GM21825 (cell line): ENCODE data around the gene SESTD1.
A peak's percentile ranks its signal among the peaks of the same experiment; 100 is the strongest.

ENCODE experiments used
- ATAC-seq: cut with Tn5 transposase; IDR thresholded peaks from one replicate; pipeline ENCODE4 v1.9.1; 2021; ENCODE audit warnings: mild to moderate bottlenecking, moderate library complexity; ENCODE audit not compliant: unreplicated experiment

Gene SESTD1

DNA sequence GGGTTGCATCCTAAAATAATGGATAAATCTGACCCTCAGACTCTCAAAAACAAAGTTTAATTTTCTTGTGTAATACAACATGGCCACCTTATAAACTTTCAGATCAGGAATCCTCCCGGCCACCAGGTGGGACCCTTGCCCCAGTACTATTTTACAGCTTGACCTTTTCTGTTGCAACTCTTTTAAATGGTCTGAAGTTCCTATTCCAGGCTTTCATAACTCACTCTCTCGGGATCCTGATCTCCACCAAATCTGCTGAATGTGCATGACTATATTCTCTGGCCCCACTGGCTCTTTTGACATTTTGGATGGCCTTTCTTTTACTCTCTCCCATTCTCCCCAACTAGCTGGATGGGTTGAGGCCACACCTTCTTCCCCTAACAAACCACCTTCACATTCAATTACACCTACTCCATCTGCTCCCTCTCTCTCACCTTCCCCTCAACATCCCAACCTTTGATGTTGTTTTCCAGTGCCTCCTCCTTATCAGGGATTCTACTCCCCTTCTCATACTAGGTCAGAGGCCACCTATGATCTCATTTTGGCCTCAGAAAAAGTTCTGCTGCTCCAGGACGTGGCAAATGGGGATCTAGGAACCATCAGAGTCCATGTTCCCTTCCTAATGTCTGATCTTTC, 70.8 kb downstream of the SESTD1 start:
- ATAC-seq = no peak

DNA sequence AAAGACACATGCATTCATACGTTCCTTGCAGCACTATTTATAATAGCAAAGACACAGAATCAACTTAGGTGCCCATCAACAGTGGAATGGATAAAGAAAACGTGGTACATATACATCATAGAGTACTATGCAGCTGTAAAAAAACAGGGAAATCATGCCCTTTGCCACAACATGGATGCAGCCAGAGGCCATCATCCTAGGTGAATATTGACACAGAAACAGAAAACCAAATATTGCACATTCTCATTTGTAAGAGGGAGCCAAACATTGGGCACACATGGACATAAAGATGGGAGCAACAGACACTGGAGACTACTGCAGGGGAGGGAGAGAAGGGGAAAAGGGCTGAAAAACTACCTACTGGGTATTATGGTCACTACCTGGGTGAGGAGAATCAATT, 73.5 kb downstream of the SESTD1 start:
- no peak for ATAC-seq

DNA sequence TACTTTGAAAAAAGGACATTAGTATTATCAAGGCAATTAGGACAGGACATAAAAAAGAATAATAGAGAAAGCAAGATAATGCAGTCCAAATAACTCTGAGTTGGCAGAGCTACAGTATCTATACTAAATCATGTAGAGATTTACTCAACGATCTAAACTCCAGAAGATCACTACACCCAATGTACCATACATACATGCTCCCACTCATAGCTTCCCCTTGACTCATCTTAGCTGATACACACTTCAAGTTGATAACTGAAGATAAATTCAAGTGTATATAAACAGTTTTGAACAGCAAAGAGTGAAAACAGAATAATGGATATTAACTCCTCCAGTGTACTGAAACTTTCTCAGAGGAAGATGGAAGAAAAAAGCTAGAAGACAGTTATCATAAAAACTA, 78.5 kb downstream of the SESTD1 start:
- no peak for ATAC-seq

DNA sequence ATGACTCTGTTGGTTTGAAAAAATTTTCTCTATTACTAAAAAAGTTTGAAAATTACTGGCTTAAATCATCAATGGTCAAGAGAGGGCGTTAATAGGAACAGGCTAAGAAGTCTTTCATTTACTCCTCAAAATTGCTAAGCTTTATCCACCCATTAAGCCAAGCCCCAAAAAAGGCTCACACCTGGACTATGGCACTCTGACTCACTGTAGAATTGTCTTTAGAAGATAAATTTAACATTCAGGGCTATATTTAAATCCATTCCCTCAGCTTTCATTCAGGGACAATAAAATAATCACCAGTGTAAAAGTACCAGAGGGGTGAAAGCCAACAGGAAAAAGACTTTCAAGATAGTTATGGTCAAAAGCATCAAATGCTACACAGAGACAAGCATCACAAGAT, 80.0 kb downstream of the SESTD1 start:
- no peak for ATAC-seq

DNA sequence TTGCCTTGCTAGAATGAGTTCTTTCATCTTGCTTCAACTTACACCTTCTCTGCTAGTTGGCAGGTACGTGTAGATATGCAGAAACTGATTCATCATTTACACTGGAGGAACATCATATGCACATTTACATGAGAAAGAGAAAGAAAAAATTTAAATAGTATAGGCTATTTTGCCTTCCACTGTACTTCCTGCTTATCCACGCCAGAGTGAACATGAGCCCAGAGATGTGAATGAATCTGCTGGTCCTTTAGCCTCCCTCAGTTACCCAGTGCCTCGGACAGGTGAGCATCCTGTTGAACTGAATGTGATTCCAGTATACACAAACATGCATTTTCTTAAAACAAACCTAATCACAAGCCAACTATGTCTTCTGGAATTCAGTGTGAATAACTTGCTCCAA, 83.6 kb downstream of the SESTD1 start:
- ATAC-seq = peak; percentile 78

DNA sequence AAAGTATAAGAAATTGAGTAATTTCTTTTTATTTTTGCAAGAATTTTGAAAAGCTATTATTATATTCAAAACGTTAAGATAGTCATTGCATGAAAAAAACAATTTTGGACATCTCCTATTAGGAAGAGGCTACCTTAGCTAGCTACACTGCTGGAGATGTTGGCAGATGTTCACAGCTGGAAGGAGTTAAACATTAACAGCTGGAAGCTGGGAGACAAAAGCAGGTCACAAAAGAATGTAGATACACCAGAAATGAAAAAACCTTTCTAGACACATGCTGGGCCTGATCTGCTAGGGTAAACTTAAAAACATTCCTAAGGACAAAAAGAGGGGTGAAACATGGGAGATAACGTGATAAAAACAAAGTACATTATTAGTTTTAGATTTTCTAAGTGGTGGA, 84.4 kb downstream of the SESTD1 start:
- no peak for ATAC-seq

DNA sequence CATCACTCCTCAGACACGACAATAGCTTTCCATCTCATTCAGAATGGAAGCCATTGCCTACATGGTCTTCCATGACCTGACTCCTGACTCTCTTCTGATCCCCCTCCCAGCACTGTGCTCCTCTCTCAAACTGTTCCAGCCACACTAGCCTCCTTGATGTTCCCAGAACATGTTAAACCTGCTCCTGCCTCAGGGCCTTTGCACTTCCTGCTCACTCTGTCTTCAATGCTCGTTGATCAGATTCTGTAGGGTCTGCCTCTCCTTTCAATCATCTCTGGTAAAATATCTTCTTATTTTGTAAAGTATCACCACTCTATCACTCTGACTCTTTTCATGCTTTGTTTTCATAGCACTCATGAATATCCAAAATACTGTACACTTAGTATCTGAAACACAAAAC, 84.9 kb downstream of the SESTD1 start:
- ATAC-seq = no peak

DNA sequence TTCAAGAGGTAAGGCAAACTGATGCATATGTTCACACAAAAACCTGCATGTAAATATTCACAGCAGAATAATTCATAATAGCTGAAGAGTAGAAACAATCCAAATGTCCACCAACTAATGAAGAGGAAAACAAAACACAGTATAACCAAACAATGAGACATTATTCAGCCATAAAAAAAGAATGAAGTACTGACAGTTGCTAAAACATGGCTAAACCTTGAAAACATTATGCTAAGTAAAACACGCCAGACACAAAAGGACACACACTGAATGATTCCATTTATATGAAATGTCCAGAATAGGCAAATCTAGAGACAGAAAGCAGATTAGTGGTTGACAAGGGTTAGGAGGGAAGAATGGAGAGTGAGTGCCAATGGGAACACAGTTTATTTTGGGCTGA, 86.9 kb downstream of the SESTD1 start:
- ATAC-seq = no peak

DNA sequence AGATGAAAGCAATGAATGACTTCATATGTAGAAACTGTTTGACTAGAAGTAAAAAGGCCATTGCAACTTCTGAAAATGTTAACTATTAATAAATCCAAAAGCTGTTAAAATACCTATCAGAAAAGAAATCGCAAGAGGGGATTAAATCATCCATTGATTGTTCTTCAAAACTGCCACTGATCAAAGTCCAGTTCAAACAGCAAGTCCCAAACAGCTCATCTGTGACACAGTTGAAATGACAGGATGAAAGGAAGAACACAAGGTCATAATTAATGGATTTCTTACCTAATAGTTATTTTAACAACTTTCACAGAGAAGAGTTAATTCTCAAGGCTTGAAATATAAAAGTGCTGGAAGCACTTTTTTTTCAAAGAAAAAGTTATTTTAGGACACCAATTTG, 90.4 kb downstream of the SESTD1 start:
- no peak for ATAC-seq

DNA sequence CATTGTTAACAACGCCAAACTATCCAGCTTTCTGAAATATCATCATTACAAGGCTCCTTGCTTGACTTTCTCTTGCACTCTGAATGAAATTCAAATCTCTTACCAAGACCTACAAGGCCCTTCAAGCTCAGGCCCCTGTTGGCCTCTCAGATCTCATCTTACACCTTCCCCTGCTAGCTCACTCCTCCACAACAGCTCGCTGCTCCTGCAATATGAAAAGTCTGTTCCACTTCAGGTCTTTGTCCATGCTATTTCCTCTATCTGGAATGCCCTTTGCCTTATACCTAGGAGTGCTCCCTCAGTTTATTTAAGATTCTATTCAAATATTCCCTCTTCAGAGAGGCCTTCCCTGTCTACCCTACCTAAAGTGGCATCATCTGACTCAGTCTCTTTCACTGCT, 91.7 kb downstream of the SESTD1 start:
- ATAC-seq = no peak

DNA sequence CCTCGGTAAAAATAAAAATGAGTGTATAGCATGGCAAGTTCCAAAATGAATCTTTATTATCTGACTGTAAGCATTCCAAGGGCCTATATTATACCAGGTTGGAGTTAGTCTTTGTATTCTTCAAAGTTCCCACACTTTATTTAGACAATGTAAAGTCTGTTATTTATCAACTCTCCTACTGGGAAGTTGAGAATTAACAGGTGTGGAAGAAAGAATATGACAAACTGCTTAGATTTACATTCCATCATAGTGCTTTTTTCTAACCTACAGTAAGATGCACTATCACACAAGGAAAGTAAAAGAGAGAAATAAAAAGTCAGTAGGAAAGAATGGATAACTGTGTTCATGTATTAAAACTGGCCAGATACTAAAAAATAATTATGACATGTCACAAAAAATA, 93.3 kb downstream of the SESTD1 start:
- no peak for ATAC-seq

DNA sequence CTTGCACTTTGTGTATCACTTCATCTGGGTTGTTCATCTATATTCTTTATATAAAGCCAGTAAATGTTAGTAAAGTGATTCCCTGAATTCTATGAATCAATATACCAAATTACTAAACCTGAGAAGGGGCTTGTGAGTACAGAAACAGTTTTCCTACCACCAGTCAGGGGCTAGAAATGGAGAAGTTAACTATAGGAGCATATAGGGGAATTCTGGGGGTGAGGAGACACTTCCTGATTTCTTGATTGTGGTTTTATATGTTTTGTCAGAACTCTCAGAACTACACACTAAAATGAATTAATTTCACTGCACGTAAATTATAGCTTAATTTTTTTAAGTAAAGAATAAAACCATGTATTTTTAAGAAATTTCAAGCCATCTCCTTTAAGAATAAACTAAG, 93.7 kb downstream of the SESTD1 start:
- no peak for ATAC-seq

DNA sequence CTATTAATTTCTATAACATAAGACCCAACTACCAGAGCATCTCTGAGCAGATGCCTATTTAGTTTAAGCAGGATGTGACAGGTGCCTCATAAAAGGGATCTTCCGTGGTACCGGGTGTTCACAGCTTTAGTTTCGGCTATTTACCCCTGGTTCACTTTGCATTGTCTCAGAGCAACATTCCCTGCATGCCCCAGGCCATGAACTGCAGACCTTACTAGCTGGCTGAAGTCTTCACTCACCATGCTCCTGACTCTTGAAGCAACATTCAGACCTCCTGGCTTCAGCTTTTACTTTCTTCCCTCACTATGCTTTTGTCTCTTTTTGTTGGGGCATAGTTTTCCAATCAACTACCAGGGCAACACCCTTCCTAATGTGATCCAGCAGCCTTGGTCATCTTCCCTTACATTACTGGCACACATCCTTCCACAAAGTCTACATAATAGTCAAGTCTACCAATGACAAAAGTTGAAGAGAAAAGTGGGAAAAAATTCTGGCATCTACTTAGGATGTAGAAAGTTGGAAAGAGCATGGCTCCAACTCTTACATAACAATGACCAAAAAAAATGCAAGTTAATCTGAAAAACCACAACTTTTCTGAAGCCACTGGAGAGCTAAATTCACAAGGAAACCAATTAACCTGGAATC, 99.2 kb downstream of the SESTD1 start:
- ATAC-seq = no peak

DNA sequence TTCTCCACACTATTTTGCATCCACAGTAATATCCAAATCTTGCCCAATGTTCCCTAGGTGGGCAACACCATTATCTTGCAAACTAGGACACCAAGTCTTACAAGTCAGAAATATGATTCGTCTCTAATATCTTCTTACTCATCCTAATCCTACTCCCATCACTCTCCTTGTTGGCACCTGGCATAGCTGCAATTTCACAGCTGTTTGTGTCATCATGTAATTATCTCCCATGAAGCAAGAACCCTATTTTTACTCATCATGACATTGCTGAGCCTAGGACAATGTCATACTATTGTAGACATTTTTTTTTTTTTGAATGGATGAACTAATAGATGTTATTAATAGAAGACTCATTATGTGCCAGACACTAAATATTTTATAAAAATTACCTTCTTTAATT, 123.4 kb downstream of the SESTD1 start:
- ATAC-seq = no peak

DNA sequence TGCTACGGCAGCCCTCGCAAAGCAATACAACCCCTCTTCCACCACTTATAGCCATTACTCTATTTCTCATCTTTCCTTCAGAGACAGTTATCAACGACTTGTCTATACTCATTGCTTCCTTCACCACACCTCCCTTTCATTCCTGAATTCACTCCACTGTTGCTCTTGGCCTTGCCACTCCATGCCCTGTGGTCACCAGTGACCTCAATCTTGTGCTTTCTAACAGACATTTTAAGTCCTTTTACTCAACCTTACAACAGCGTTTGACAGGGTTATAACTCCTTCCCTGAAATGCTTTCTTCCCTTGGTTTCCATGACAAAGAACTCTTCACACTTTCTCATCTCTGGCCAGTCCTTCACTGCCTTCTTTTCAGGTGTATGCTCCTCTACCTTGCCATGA, 124.1 kb downstream of the SESTD1 start:
- ATAC-seq = no peak

DNA sequence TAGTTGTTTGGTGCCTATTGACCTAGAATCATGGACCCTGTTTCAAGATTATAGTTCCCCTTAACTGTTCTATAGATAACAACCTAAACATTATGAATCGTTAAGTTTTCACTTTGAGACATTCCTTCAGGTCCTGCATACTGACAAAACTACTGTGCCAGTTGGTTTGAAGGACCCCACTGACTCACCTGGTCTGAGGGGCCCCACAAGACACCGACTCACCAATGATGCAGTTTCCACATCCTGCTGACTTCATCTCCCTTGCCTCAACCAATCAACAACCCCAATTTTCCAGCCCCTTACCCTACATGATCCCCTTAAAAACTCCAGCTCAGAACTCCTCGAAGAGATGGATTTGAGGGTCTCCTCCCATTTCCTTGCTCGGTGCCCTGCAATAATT, 125.1 kb downstream of the SESTD1 start:
- ATAC-seq = no peak

DNA sequence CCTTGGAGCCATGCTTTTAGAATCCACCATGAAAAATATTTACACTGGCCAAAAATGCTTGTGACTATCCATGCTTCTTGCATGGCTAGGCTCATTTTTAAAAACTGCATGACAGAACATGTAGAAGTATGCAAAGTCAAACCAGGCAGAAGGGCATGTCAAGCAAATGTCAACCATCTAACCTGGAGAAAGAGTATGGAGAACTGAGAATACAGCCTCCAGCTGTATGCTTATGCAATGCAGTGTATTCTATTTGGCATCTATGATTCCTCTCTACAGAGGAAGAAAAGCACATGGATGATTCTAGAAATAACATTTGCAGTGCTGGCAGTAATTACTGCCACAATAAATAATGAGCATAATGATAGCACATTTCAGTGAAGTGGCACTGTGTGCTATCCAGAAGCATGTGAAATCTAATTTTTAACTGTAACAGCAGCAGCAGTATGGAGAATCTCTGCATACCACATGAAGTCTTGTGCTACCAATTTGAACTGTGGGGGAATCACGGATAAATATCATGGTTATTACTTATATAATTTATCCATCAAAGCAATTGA, 127.4 kb downstream of the SESTD1 start:
- ATAC-seq = no peak

DNA sequence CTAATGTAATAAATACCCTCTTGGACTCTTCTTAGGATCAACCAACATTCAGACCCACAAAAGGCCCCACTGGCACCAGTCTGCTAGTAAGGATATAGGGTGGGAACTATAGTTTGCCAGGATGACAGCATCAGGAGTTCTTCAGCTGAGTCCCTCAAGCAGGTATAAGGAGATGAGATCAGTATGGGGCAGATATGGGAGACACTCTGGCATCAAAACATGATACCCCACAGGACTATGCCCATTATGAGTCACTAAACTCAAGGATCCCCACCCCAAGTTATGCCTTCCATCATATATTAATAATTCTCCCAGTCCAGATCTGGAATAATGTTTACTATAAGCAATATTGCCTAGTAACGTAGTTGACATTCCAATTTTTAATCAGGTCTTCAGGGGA, 131.6 kb downstream of the SESTD1 start:
- no peak for ATAC-seq

DNA sequence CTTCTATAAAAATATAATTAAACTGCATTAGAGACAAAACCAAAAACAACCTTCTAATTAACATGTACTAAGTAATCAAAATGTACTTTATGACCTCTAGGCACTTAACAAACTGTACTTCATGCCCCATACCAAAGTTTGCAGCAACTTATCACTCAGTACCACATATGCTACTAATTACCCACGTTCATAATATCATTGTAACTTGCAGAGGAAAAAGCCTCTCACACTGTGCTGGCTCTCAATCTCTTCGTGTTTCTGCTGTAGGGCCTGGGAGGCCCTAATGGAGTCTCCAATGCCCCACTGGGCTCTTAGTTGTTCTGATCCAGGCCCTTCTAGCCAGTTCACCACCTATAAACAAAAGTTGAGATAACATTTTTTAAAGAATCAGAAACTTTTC, 132.6 kb downstream of the SESTD1 start:
- no peak for ATAC-seq

DNA sequence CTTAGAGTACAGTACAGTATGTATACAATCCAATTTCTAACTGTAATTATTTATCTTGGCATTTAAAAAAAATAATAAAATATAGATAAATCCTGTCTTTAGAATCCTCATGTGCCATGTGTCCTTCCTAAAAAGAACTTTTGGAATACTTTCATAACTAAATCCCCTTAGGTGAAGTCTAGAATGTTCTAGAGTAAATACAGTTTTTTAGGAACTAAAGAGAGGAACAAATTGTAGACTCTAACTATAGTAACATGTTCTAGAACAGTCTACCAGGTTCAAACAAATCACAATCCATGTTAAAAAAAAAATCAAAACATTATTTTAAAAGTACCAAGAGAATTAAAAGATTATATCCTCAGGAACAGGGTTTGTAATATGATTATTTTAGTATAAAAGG, 134.1 kb downstream of the SESTD1 start:
- ATAC-seq = no peak

DNA sequence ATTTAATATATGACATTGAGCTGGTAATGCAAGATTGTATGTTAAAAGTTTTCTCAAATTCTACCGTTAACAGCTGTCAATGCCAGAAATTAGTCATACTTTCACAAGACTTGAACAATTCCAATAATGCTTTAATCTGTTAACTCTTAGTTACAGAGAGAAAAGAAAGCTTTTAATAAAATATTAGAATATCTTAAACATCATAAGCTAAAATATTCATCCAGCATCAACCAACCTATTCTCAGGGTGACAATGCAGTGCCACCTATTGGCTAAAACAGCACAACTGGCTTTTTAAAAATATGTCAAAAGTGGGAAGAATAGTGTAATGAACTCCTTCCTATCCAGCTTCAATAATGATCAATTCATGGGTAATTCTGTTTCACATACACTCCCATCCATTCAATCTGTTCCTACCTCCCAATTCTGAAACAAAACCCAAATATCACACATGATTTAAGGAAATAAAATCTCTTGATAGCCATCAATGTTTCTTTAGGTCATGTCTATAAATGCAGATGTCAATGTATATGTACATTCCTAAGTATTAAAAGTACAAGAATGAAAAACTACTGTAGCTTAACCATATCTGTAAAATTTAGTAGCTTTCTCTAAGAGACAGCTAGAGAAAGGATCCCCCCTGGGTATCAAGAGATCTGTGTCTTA, 134.9 kb downstream of the SESTD1 start:
- ATAC-seq = no peak

DNA sequence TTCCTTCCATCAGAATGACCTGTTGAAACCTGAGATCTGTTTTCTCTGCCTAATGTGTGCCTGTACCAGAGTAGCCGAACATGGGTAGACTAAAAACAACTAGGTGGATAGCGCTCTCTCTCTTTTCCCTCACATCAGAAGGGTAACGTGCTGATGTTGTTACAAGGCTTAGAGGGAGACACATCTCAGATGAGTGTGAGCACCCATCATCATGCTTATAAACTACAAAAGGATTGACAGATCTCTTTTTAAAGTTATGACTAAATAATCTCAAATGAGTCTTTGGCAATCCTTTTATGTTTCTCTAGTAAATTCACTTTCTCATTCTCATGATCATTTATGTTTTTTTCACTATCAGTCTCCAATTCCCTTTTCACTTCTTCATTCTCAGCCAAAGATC, 139.2 kb downstream of the SESTD1 start:
- ATAC-seq = no peak
